Erythroblast (primary cell): Measurements from ENCODE around the gene QRICH1.

Experiments used
- GATA1 ChIP-seq: IDR thresholded peaks from 2 replicates; pipeline ENCODE4 v1.6.1; 2011; ENCODE audit warnings: low read depth, mild to moderate bottlenecking, control low read depth, low read length, moderate library complexity
- POLR2A ChIP-seq: IDR thresholded peaks from 2 replicates; pipeline ENCODE4 v1.6.1; 2011; ENCODE audit warnings: mild to moderate bottlenecking, low read length

GRCh38 chr3:49026536-49026935 is 67.3 kb downstream of the QRICH1 start:
- TF ChIP-seq POLR2A: peak; percentile 31
- no peak for TF ChIP-seq GATA1
